Caki2 (cell line): ENCODE measurements around the gene CCIN. TPM values are rescaled to one million over a fixed set of nuclear protein-coding genes. Genes with fewer than 3 reads are reported as not detected.

Source experiments
- DNase-seq: peaks from one replicate; pipeline ENCODE4 v3.0.0-alpha.2; 2015; ENCODE audit warnings: low read depth
- in situ Hi-C: cut with HindIII; loops from 2 replicates; pipeline ENCODE4 v1.10.0; 2016; ENCODE audit warnings: low sequenced_read_pairs, low pct_unique_long_range_greater_than_20kb, mixed read lengths
- total RNA-seq: library from RNA; depleted of rRNA; stranded (reverse); fragments of >200 nt; shearing (Covaris generic); gene quantifications from 2 replicates; pipeline ENCODE4 v1.2.3, GENCODE V29; 2014; ENCODE audit warnings: low replicate concordance; rRNA removed

The CCIN gene
- total RNA-seq, 1 experiment from 2014 or later: not detected

GRCh38 chr9:36208521-36209253 is 39.5 kb downstream of the CCIN start:
- in situ Hi-C loops: no loop called here
- no peak for DNase-seq

- in situ Hi-C loops: no loop called here
- no peak for DNase-seq
Observed at GRCh38 chr9:36210722-36211121, 41.5 kb downstream of the CCIN start.

- no peak for DNase-seq
- in situ Hi-C loops: no loop called here
Observed at GRCh38 chr9:36211510-36211909, 42.3 kb downstream of the CCIN start.

- DNase-seq: no peak
- in situ Hi-C loops: no loop called here
Observed at GRCh38 chr9:36213387-36213786, 44.2 kb downstream of the CCIN start.

- in situ Hi-C loops: no loop called here
- DNase-seq: no peak
Observed at GRCh38 chr9:36213989-36214388, 44.8 kb downstream of the CCIN start.

- no peak for DNase-seq
- in situ Hi-C loops: no loop called here
Observed at GRCh38 chr9:36214571-36214970, 45.4 kb downstream of the CCIN start.

- in situ Hi-C loops: no loop called here
- DNase-seq: no peak
Observed at GRCh38 chr9:36217256-36217968, 48.2 kb downstream of the CCIN start.

GRCh38 chr9:36218011-36218410 is 48.8 kb downstream of the CCIN start:
- DNase-seq: no peak
- in situ Hi-C loops: no loop called here

- in situ Hi-C loops: no loop called here
- no peak for DNase-seq
Observed at GRCh38 chr9:36218411-36218901, 49.3 kb downstream of the CCIN start.

Other genes starting within 250 kb of the CCIN start
- not detected in 2 replicates for gene OR2S2, start 211.2 kb upstream of the CCIN start, total RNA-seq
- 5.4 and 7.8 TPM in 2 replicates for gene RECK, start 132.5 kb upstream of the CCIN start, total RNA-seq
- gene GLIPR2, start 32.7 kb upstream of the CCIN start, total RNA-seq: 19.1 and 25.7 TPM in 2 replicates
- gene CLTA, start 21.5 kb downstream of the CCIN start, total RNA-seq: 412 and 447 TPM in 2 replicates
- 24.7 and 27.9 TPM in 2 replicates for gene GNE, start 89.1 kb downstream of the CCIN start, total RNA-seq
- 3.2 and 6.9 TPM in 2 replicates for gene RNF38, start 230.9 kb downstream of the CCIN start, total RNA-seq